ENCODE data around the gene ADAP2.
"Not testable (repeated sequence)": the region's sequence is repeated elsewhere in the genome, so short reads cannot be mapped to it uniquely, and the experiment has no call there.

Gene ADAP2

DNA sequence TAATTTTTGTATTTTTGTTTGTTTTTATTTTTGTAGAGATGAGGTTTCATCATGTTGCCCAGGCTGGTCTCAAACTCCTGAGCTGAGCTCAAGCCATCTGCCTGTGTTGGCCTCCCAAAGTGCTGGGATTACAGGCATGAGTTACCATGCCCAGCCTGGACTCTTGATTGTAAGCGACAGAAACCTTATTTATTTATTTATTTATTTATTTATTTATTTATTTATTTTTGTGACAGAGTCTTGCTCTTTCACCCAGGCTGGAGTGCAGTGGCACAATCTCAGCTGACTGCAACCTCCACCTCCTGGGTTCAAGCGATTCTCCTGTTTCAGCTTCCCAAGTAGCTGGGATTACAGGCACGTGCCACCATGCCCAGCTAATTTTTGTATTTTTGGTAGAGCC lies 8.1 kb downstream of the ADAP2 start:
- DNase-seq (ENCODE audit: low read depth): not testable (repeated sequence)

- DNase-seq (ENCODE audit: low read depth): no peak
Observed at GRCh38 chr17:30930495-30930894, 8.8 kb downstream of the ADAP2 start.

DNA sequence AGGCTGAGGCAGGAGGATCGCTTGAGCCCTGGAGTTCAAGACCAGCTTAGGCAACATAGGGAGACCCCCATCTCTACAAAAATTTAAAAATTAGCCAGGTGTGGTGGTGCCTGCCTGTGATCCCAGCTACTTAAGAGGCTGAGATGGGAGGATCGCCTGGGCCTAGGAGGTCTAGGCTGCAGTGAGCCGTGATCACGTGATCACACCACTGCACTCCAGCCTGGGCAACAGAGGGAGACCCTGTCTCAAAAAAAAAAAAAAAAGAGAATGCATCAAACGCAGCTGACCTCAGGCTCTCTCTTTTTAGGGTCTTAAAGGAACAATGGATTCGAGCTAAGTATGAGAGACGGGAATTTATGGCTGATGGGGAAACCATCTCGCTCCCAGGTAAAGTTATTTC lies 9.8 kb downstream of the ADAP2 start:
- not testable (repeated sequence) for DNase-seq (ENCODE audit: low read depth)

GRCh38 chr17:30933966-30934365 lies 12.2 kb downstream of the ADAP2 start:
- DNase-seq (ENCODE audit: low read depth): no peak

GRCh38 chr17:30939051-30939689 lies 17.4 kb downstream of the ADAP2 start:
- no peak for DNase-seq (ENCODE audit: low read depth)

GRCh38 chr17:30942308-30943079 lies 20.7 kb downstream of the ADAP2 start:
- peak; percentile 40 for DNase-seq (ENCODE audit: low read depth)

DNA sequence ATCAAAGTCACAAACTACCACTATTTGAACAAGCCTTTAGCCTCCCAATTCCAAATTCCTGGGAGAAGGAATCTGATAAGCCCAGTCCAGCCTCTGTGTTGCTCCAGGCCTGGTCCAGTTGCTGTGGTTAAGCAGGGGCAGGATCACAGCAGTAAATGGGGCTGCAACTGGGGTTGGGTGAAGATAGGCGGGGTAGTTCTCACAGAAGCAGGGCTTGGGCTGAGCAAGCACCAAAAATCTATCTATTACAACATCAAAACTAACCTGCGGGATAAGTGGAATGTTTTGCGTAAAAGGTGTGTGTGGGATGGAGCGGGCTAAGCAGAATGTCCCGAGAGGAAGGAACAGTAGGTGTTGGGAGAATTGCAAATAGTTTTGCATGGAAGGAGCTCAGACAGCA lies 26.1 kb downstream of the ADAP2 start:
- no peak for DNase-seq (ENCODE audit: low read depth)

- DNase-seq (ENCODE audit: low read depth): no peak
Observed at GRCh38 chr17:30950189-30950588, 28.4 kb downstream of the ADAP2 start.

DNA sequence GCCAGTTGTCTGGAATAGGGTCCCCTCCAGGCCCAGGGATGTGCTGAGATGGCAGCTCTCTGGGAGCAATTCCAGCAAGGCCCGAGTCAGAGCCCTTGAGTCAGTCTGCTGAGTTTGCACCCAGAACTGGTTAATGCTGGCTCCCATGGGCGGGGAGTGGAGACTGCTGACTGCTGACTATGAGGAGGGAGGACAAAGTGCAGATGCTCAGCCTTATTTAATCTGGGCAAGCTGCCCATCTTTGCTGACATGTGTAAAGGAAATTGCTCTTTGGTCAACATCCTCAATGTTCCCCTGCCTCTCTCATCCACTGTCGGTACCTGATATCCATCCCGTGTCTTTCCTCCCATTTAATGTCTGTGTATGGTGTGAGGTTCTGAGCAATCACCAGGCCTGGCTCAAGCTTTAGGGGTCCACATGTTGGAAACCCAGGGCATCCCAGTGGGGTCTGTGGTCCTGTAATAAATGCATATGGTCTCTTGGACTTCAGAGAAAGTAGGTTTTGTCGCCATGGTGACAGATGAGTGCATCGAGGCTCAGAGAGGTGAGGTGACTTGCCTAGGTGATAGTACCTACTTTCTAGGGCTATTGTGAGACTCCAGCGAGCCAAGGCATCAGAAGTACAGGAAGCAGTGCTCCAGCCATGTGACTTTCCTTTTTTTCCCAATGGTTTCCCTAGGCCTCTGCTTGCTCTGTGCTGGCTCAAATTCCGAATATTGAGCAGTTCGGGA lies 29.1 kb downstream of the ADAP2 start:
- DNase-seq (ENCODE audit: low read depth): peak; percentile 91

GRCh38 chr17:30952638-30953393 lies 31.1 kb downstream of the ADAP2 start:
- no peak for DNase-seq (ENCODE audit: low read depth)

- DNase-seq (ENCODE audit: low read depth): peak; percentile 14
Observed at GRCh38 chr17:30954046-30954830, 32.5 kb downstream of the ADAP2 start.

- DNase-seq (ENCODE audit: low read depth): peak; percentile 21
Observed at GRCh38 chr17:30956764-30957374, 35.1 kb downstream of the ADAP2 start.

- no peak for DNase-seq (ENCODE audit: low read depth)
Observed at GRCh38 chr17:30957741-30958140, 36.0 kb downstream of the ADAP2 start.

GRCh38 chr17:30958187-30958586 lies 36.4 kb downstream of the ADAP2 start:
- peak; percentile 17 for DNase-seq (ENCODE audit: low read depth)

DNA sequence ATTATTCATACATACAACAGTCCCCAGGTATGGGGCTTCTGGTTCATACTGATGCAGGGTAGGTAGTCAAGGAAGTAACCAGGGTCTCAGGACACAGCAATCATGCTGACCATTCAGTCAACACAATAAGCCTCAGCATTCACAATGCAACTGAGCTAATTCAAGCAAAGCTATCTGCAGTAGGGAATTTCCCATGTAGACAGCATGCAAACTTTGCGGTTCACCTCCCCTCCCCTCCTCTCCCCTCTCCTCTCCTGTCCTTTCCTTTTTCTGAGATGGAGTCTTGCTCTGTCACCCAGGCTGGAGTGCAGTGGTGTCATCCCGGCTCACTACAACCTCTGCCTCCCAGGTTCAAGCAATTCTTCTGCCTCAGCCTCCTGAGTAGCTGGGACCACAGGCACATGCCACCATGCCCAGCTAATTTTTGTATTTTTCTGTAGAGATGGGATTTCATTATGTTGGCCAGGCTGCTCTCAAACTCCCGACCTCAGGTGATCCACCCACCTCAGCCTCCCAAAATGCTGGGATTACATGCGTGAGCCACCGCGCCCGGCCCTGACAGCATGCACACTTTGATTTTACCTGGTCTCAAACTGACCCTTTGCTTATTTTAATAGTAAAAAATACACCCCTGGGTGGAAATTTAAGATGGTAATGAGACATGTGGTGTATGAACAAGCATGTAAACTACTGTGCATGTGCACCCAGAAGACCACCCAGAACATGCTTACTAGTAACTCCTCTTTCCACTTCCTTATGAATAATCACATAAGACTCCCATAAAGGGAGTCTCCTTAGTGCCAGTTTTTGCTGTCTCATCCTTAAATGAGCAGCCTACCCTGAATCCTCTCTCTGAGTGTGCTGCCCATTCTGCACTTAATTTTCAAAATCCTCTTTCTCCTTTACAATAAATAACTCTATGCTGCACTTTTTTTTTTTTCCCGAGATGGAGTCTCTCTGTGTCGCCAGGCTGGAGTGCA lies 39.8 kb downstream of the ADAP2 start:
- no peak for DNase-seq (ENCODE audit: low read depth)

DNA sequence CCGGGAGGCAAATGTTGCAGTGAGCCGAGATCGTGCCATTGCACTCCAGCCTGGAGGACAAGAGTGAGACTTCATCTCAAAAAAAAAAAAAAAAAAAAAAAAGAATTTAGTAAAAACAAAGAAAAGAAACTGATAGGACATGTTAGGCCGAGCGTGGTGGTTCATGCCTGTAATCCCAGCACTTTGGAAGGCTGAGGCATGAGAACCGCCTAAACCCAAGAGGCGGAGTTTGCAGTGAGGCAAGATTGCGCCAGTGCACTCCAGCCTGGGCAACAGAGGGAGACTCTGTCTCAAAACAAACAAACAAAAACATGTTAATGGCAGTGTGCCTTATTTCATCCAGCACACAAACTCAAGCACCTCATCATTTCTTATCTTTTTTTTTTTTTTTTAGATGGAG lies 42.6 kb downstream of the ADAP2 start:
- not testable (repeated sequence) for DNase-seq (ENCODE audit: low read depth)

- peak; percentile 49 for DNase-seq (ENCODE audit: low read depth)
Observed at GRCh38 chr17:30964876-30965275, 43.1 kb downstream of the ADAP2 start.

DNA sequence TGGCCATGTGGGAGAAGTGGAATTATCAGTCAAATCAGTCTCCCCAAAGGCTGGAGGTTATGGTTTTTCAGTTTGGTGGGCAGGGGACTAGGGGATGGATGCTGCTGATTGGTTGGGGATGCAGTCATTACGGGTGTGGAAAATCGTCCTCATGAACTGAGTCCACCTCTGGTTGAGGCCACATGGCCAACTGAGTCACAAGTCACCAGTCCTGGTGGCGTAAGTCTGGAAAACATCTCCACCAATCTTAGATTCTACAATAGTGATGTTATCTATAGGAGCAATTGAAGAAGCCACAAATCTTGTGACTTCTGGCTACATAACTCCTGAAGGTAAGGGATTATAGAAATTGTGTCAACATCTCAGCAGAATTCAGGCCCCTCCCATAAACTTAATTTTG lies 43.9 kb downstream of the ADAP2 start:
- no peak for DNase-seq (ENCODE audit: low read depth)

- DNase-seq (ENCODE audit: low read depth): not testable (repeated sequence)
Observed at GRCh38 chr17:30967911-30968310, 46.2 kb downstream of the ADAP2 start.
